ENCODE results near the gene PRPF40A.

DNA sequence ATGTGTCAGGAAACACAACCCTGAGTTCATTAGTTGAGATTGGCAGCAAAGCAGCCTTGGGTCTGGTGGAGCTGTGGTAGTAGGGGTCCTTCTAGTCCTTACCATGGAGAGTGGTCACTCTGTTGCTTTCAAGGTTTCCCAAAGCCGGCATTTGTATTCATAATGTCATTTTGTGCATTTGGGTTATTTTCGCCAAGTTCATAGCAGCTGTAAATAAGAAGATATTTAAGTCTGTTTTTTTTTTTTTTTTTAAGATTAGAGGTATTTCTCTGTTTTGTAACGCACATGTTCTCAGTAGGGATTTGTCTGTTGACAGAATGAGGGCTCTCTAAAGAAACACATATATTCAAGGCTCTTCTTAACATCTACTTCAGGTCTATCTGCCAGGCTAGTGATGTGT is 114.1 kb downstream of the PRPF40A start:
- TF ChIP-seq, protein P1, sequence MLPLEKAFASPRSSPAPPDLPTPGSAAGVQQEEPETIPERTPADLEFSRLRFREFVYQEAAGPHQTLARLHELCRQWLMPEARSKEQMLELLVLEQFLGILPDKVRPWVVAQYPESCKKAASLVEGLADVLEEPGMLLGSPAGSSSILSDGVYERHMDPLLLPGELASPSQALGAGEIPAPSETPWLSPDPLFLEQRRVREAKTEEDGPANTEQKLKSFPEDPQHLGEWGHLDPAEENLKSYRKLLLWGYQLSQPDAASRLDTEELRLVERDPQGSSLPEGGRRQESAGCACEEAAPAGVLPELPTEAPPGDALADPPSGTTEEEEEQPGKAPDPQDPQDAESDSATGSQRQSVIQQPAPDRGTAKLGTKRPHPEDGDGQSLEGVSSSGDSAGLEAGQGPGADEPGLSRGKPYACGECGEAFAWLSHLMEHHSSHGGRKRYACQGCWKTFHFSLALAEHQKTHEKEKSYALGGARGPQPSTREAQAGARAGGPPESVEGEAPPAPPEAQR (tag by site-specific recombination; IDR thresholded peaks at IDR 0.05): no peak
- TF ChIP-seq CTCF (tag by site-specific recombination; IDR thresholded peaks at IDR 0.05) (no peak), PBX3 (CRISPR knock-in tag; IDR thresholded peaks at IDR 0.05) (no peak)
